Liver (tissue), 9 donors: ENCODE results near the gene CSNK1E. TPM values are rescaled to one million over a fixed set of nuclear protein-coding genes. Genes with fewer than 3 reads are reported as not detected.

Experiments
- DNase-seq: peaks from one replicate; pipeline ENCODE4 v3.0.0-alpha.2; 2017; ENCODE audit warnings: low spot score
- H3K27ac ChIP-seq, 2 donors: one replicate each; pipeline ENCODE4 v1.7.0; 2013; ENCODE audit warnings: inconsistent platforms in 2 of 2, low read length in 2 of 2, control low read depth in 1 of 2, low read depth in 1 of 2, mild to moderate bottlenecking in 1 of 2
- H3K27me3 ChIP-seq, 4 donors: one replicate each; pipeline versions ENCODE4 v1.6.1 to v1.7.0; 2013; ENCODE audit warnings: low read length in 3 of 4, inconsistent platforms in 1 of 4, mild to moderate bottlenecking in 1 of 4, moderate library complexity in 1 of 4; ENCODE audit not compliant: control insufficient read depth in 4 of 4, insufficient read depth in 4 of 4
- H3K36me3 ChIP-seq, 4 donors: one replicate each; pipeline versions ENCODE4 v1.6.1 to v1.7.0; 2013; ENCODE audit warnings: low read length in 3 of 4, mild to moderate bottlenecking in 3 of 4, low read depth in 1 of 4, moderate library complexity in 1 of 4; ENCODE audit not compliant: control insufficient read depth in 4 of 4, insufficient read depth in 3 of 4
- H3K4me1 ChIP-seq, 4 donors: one replicate each; pipeline versions ENCODE4 v1.6.1 to v1.7.0; 2013; ENCODE audit warnings: low read length in 3 of 4, mild to moderate bottlenecking in 3 of 4, moderate library complexity in 1 of 4; ENCODE audit not compliant: control insufficient read depth in 4 of 4, insufficient read depth in 4 of 4
- H3K4me3 ChIP-seq, 3 donors: one replicate each; pipeline versions ENCODE4 v1.6.1 to v1.7.0; 2013; ENCODE audit warnings: low read length in 3 of 3, control low read depth in 1 of 3, low read depth in 1 of 3, mild to moderate bottlenecking in 1 of 3
- H3K9ac ChIP-seq, 2 donors: one replicate each; pipeline ENCODE4 v1.7.0; 2013; ENCODE audit warnings: low read length in 2 of 2, mild to moderate bottlenecking in 2 of 2, moderate library complexity in 2 of 2, control low read depth in 1 of 2, low read depth in 1 of 2
- H3K9me3 ChIP-seq, 4 donors: one replicate each; pipeline versions ENCODE4 v1.6.1 to v1.7.0; 2013; ENCODE audit warnings: low read length in 3 of 4; ENCODE audit not compliant: control insufficient read depth in 4 of 4
- CTCF ChIP-seq: fragments of 150-350 bp; IDR thresholded peaks from 2 replicates; pipeline ENCODE4 v1.5.1; 2017; ENCODE audit warnings: improper control_type of control experiment, low read depth, low read length; ENCODE audit not compliant: missing input control
- EGR1 ChIP-seq, 2 donors: IDR thresholded peaks; 2 replicates each; pipeline ENCODE4 v1.6.1; 2016 to 2018; ENCODE audit warnings: antibody characterized with exemption in 2 of 2, low read depth in 2 of 2
- FOXA1 ChIP-seq: IDR thresholded peaks from 2 replicates; pipeline ENCODE4 v1.6.1; 2016; ENCODE audit warnings: antibody characterized with exemption
- FOXA2 ChIP-seq: IDR thresholded peaks from 2 replicates; pipeline ENCODE4 v1.6.1; 2016; ENCODE audit warnings: antibody characterized with exemption
- GABPA ChIP-seq, 2 donors: IDR thresholded peaks in 1 of 2; conservative IDR thresholded peaks in 1 of 2; 2 replicates each; pipeline ENCODE4 v1.6.1; 2016; ENCODE audit warnings: antibody characterized with exemption in 2 of 2, mild to moderate bottlenecking in 1 of 2, moderate library complexity in 1 of 2
- HNF4G ChIP-seq: IDR thresholded peaks from 2 replicates; pipeline ENCODE4 v1.6.1; 2016; ENCODE audit warnings: antibody characterized with exemption
- JUND ChIP-seq, 2 donors: IDR thresholded peaks; 2 replicates each; pipeline ENCODE4 v1.6.1; 2016; ENCODE audit warnings: antibody characterized with exemption in 2 of 2
- MAX ChIP-seq: IDR thresholded peaks from 2 replicates; pipeline ENCODE4 v1.6.1; 2016; ENCODE audit warnings: antibody characterized with exemption
- NR2F2 ChIP-seq: IDR thresholded peaks from 2 replicates; pipeline ENCODE4 v1.6.1; 2016; ENCODE audit warnings: antibody characterized with exemption
- RAD21 ChIP-seq, 2 donors: IDR thresholded peaks; 2 replicates each; pipeline ENCODE4 v1.6.1; 2016; ENCODE audit warnings: antibody characterized with exemption in 2 of 2, mild to moderate bottlenecking in 2 of 2
- REST ChIP-seq: IDR thresholded peaks from 2 replicates; pipeline ENCODE4 v1.6.1; 2016; ENCODE audit warnings: antibody characterized with exemption, mild to moderate bottlenecking
- RXRA ChIP-seq, 2 donors: IDR thresholded peaks; 2 replicates each; pipeline ENCODE4 v1.6.1; 2017 to 2018; ENCODE audit warnings: antibody characterized with exemption in 2 of 2, mild to moderate bottlenecking in 1 of 2
- SP1 ChIP-seq: IDR thresholded peaks from 2 replicates; pipeline ENCODE4 v1.6.1; 2018; ENCODE audit warnings: antibody characterized with exemption, mild to moderate bottlenecking
- TAF1 ChIP-seq: conservative IDR thresholded peaks from 2 replicates; pipeline ENCODE4 v1.6.1; 2016; ENCODE audit warnings: antibody characterized with exemption, mild to moderate bottlenecking
- YY1 ChIP-seq: IDR thresholded peaks from 2 replicates; pipeline ENCODE4 v1.6.1; 2016; ENCODE audit warnings: antibody characterized with exemption, mild to moderate bottlenecking
- ZBTB33 ChIP-seq: IDR thresholded peaks from 2 replicates; pipeline ENCODE4 v1.6.1; 2016; ENCODE audit warnings: antibody characterized with exemption
- WGBS: extraction: QIAGEN DNeasy Blood & Tissue Kit; methylation state at CpG from one replicate; pipeline ENCODE4 v1.1.7; 2013; 5-methylcytosine and 5-hydroxymethylcytosine counted together
- polyA plus RNA-seq, 2 donors: library from polyadenylated mRNA; stranded (reverse) in 1 of 2; unstranded in 1 of 2; fragments of 200-250 nt in 1 of 2; fragments of >200 nt in 1 of 2; fragmentation: Nextera tagmentation in 1 of 2; extraction: Ambion mirVana in 1 of 2; gene quantifications; one replicate each; pipeline versions ENCODE4 v1.2.1 to v1.2.3, GENCODE V29; 2013 to 2015
- total RNA-seq, 2 donors: library from RNA; depleted of rRNA; stranded (reverse); fragments of >200 nt; gene quantifications; one replicate each; pipeline ENCODE4 v1.2.3, GENCODE V29; 2014
- donor health status: healthy.
- donor health status: healthy.
- donor health status: healthy.
- donor health status: healthy.
- donor health status: healthy.

The CSNK1E gene
- total and polyA plus RNA-seq, 4 donors = 8.4 to 27.4 (median 13.7) TPM

- WGBS = 93% methylated on average over 7 of the region's 7 CpGs
- TF ChIP-seq REST (no peak), RXRA (IDR thresholded peaks at IDR 0.05) (no peak), JUND (IDR thresholded peaks at IDR 0.05) (no peak), FOXA1 (no peak), MAX (no peak), CTCF (no peak), FOXA2 (no peak), HNF4G (no peak), ZBTB33 (no peak), NR2F2 (no peak), RAD21 (IDR thresholded peaks at IDR 0.05) (no peak), TAF1 (no peak), SP1 (no peak), GABPA (IDR thresholded peaks at IDR 0.05 in 1 of 2, conservative IDR thresholded peaks at IDR 0.05 in 1 of 2) (no peak)
- H3K9ac ChIP-seq = no peak overlapping the region
- no peak overlapping the region for H3K4me3 ChIP-seq
- H3K9me3 ChIP-seq = no peaks in the 10 kb centered on the region
- H3K36me3 ChIP-seq = peaks cover 0 to 3% (median 1%) of the 10 kb centered on the region in 4 donors
- peaks cover 17 to 29% (median 20%) of the 10 kb centered on the region in 4 donors for H3K4me1 ChIP-seq
- H3K27me3 ChIP-seq = no peaks in the 10 kb centered on the region
- DNase-seq = no peak
- H3K27ac ChIP-seq = peak overlapping the region; percentile 87 to 92
These were observed 4.9 kb downstream of the CSNK1E start for GRCh38 chr22:38312261-38312800.

- no peaks in the 10 kb centered on the region for H3K27me3 ChIP-seq
- no peak overlapping the region for H3K9ac ChIP-seq
- WGBS = 69% methylated on average over 4 of the region's 4 CpGs
- no peak for TF ChIP-seq EGR1 (IDR thresholded peaks at IDR 0.05; ENCODE audit: low read depth in 2 of 2)
- TF ChIP-seq HNF4G = no peak
- no peak for TF ChIP-seq TAF1
- TF ChIP-seq YY1 = no peak
- no peak for TF ChIP-seq ZBTB33
- TF ChIP-seq NR2F2 = no peak
- no peak for TF ChIP-seq JUND (IDR thresholded peaks at IDR 0.05)
- TF ChIP-seq RAD21 (IDR thresholded peaks at IDR 0.05) = no peak
- no peak for TF ChIP-seq MAX
- no peak for TF ChIP-seq FOXA2
- H3K4me1 ChIP-seq = peaks cover 17 to 29% (median 20%) of the 10 kb centered on the region in 4 donors
- H3K9me3 ChIP-seq = no peaks in the 10 kb centered on the region
- DNase-seq = no peak
- H3K27ac ChIP-seq = peak overlapping the region in 1 of 2 donors; percentile 90
- no peak overlapping the region for H3K4me3 ChIP-seq
- H3K36me3 ChIP-seq = peaks cover 0 to 3% (median 1%) of the 10 kb centered on the region in 4 donors
These were observed 6.0 kb downstream of the CSNK1E start for GRCh38 chr22:38311323-38311620.
